Hepatocyte (in vitro differentiated cells): Measurements from ENCODE around the gene NME3.

ENCODE experiments used
- EZH2 ChIP-seq: fragments of 200-600 bp; sonication (generic); IDR thresholded peaks from 2 replicates; pipeline ENCODE4 v1.6.1; 2016; ENCODE audit warnings: antibody characterized with exemption, mild to moderate bottlenecking, borderline replicate concordance
- EZH2phosphoT487 ChIP-seq: fragments of 200-600 bp; sonication (generic); IDR thresholded peaks from one replicate; pipeline ENCODE4 v1.6.1; 2018; ENCODE audit warnings: antibody characterized with exemption, mild to moderate bottlenecking, low read depth, moderate library complexity; ENCODE audit not compliant: unreplicated experiment, severe bottlenecking
- TF ChIP-seq, protein P1 (sequence below): fragments of 200-600 bp; sonication (generic); IDR thresholded peaks from 2 replicates; pipeline ENCODE4 v1.5.1; 2016; ENCODE audit warnings: antibody characterized with exemption, mild to moderate bottlenecking; ENCODE audit not compliant: poor library complexity

DNA sequence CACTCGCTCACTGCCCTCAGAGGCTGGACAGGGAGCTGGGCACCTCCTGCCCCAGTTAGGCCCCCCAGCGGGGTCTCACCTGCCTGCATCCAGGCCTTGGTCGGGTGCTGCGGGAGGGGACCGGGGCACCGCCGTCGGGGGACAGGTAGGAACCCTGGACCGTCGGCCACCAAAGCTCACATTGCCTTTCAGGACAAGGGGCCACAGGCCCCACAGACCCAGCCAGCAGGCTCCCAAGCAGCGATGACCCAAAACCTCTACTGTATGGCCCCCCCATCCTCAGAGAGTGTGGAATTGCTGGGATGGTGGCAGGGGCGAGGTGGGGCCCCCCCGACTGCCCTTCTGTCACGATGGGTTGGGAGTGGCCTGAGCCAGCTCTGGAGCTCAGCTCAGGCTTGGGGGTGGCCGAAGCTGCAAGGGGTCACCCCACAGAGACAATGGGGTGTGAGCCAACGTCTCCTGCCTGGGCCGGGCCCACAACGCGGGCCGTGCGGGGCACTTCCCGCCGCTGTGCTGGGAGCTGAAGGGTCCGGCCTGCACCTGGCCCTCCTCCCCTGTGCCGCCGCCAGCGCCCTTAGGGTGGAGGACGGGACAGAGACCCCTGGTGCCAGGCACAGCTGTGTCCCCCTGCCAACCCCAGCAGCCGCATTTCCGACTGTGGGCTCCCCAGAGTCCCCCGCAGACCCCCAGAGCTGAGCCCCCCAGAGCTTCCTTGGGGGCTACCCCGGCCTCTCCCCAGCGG, 21.7 kb upstream of the NME3 start:
- TF ChIP-seq, protein P1, sequence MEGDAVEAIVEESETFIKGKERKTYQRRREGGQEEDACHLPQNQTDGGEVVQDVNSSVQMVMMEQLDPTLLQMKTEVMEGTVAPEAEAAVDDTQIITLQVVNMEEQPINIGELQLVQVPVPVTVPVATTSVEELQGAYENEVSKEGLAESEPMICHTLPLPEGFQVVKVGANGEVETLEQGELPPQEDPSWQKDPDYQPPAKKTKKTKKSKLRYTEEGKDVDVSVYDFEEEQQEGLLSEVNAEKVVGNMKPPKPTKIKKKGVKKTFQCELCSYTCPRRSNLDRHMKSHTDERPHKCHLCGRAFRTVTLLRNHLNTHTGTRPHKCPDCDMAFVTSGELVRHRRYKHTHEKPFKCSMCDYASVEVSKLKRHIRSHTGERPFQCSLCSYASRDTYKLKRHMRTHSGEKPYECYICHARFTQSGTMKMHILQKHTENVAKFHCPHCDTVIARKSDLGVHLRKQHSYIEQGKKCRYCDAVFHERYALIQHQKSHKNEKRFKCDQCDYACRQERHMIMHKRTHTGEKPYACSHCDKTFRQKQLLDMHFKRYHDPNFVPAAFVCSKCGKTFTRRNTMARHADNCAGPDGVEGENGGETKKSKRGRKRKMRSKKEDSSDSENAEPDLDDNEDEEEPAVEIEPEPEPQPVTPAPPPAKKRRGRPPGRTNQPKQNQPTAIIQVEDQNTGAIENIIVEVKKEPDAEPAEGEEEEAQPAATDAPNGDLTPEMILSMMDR = no peak
- TF ChIP-seq EZH2 = no peak
- no peak for TF ChIP-seq EZH2phosphoT487
